Neural cell (in vitro differentiated cells): ENCODE measurements around the gene MED15. TPM values are rescaled to one million over a fixed set of nuclear protein-coding genes. Genes with fewer than 3 reads are reported as not detected.
A peak's percentile ranks its signal among the peaks of the same experiment; 100 is the strongest.

Experiments
- H2AFZ ChIP-seq: fragments of 200-600, 300-800 bp; sonication (generic), shearing (Covaris generic); 2 replicates; pipeline ENCODE4 v1.6.0; 2014; ENCODE audit warnings: low read depth, mild to moderate bottlenecking, antibody characterized with exemption, low read length, moderate library complexity
- H3F3A ChIP-seq: fragments of 200-600 bp; shearing (Covaris generic); 2 replicates; pipeline ENCODE4 v1.6.1; 2016; ENCODE audit warnings: mild to moderate bottlenecking, moderate library complexity, mixed read lengths, antibody characterized with exemption, low read length; ENCODE audit not compliant: insufficient read depth, poor library complexity, severe bottlenecking
- H3K27ac ChIP-seq: fragments of 200-600, 300-800 bp; sonication (generic), shearing (Covaris generic); 2 replicates; pipeline ENCODE4 v1.5.1; 2014; ENCODE audit warnings: mild to moderate bottlenecking, low read length, moderate library complexity
- H3K27me3 ChIP-seq: fragments of 300-800, 200-600 bp; sonication (generic), shearing (Covaris generic); 2 replicates; pipeline ENCODE4 v1.6.0; 2014; ENCODE audit warnings: mild to moderate bottlenecking, low read depth, low read length, moderate library complexity; ENCODE audit not compliant: insufficient read depth
- H3K36me3 ChIP-seq: fragments of 300-800, 200-600 bp; sonication (generic), shearing (Covaris generic); 2 replicates; pipeline ENCODE4 v1.5.1; 2014; ENCODE audit warnings: mild to moderate bottlenecking, antibody characterized with exemption, low read length, moderate library complexity; ENCODE audit not compliant: insufficient read depth
- H3K4me2 ChIP-seq: fragments of 300-800, 200-600 bp; sonication (generic), shearing (Covaris generic); 2 replicates; pipeline ENCODE4 v1.6.0; 2014; ENCODE audit warnings: mild to moderate bottlenecking, low read length
- H3K4me3 ChIP-seq: fragments of 300-800, 200-600 bp; sonication (generic), shearing (Covaris generic); 2 replicates; pipeline ENCODE4 v1.5.1; 2014; ENCODE audit warnings: mild to moderate bottlenecking, low read length, moderate library complexity
- H3K79me2 ChIP-seq: fragments of 200-600 bp; shearing (Covaris generic); replicated peaks from 2 replicates; pipeline ENCODE4 v1.6.0; 2014; ENCODE audit warnings: mild to moderate bottlenecking, low read length, moderate library complexity; ENCODE audit not compliant: insufficient read depth
- H3K9ac ChIP-seq: fragments of 300-800, 200-600 bp; sonication (generic), shearing (Covaris generic); 2 replicates; pipeline ENCODE4 v1.6.1; 2016; ENCODE audit warnings: mild to moderate bottlenecking, low read length, mixed read lengths
- H3K9me2 ChIP-seq: fragments of 200-600 bp; shearing (Covaris generic); 2 replicates; pipeline ENCODE4 v1.6.1; 2016; ENCODE audit warnings: mild to moderate bottlenecking, low read length, mixed read lengths; ENCODE audit not compliant: insufficient read depth
- H3K9me3 ChIP-seq: fragments of 200-600, 300-800 bp; sonication (generic), shearing (Covaris generic); 2 replicates; pipeline ENCODE4 v1.6.1; 2016; ENCODE audit warnings: mild to moderate bottlenecking, mixed run types, low read length, moderate library complexity, mixed read lengths
- H4K20me1 ChIP-seq: fragments of 200-600 bp; shearing (Covaris generic); 2 replicates; pipeline ENCODE4 v1.6.1; 2016; ENCODE audit warnings: mild to moderate bottlenecking, mixed run types; ENCODE audit not compliant: insufficient read depth
- EP300 ChIP-seq: fragments of 450-650 bp; conservative IDR thresholded peaks from 2 replicates; pipeline ENCODE4 v1.6.1; 2014; ENCODE audit warnings: antibody characterized with exemption, mild to moderate bottlenecking, moderate library complexity; ENCODE audit not compliant: poor library complexity, severe bottlenecking
- EZH2 ChIP-seq: fragments of 200-600, 300-800 bp; shearing (Covaris generic), sonication (generic); IDR thresholded peaks from 2 replicates; pipeline ENCODE4 v1.6.1; 2014; ENCODE audit warnings: antibody characterized with exemption, low read length, borderline replicate concordance, mild to moderate bottlenecking; ENCODE audit not compliant: insufficient read depth, poor library complexity, severe bottlenecking
- MXI1 ChIP-seq: fragments of 450-650 bp; conservative IDR thresholded peaks from 2 replicates; pipeline ENCODE4 v1.6.1; 2014; ENCODE audit warnings: antibody characterized with exemption, mild to moderate bottlenecking; ENCODE audit not compliant: poor library complexity, severe bottlenecking
- POLR2AphosphoS5 ChIP-seq: IDR thresholded peaks from 2 replicates; pipeline ENCODE4 v1.6.1; 2012
- RAD21 ChIP-seq: fragments of 450-650 bp; conservative IDR thresholded peaks from 2 replicates; pipeline ENCODE4 v1.6.1; 2014; ENCODE audit warnings: antibody characterized with exemption, mild to moderate bottlenecking, moderate library complexity
- REST ChIP-seq: IDR thresholded peaks from 2 replicates; pipeline ENCODE4 v1.6.1; 2012; ENCODE audit warnings: borderline replicate concordance
- SMC3 ChIP-seq: fragments of 450-650 bp; conservative IDR thresholded peaks from 2 replicates; pipeline ENCODE4 v1.6.1; 2014; ENCODE audit warnings: antibody characterized with exemption, mild to moderate bottlenecking, moderate library complexity; ENCODE audit not compliant: poor library complexity
- TAF1 ChIP-seq: IDR thresholded peaks from 2 replicates; pipeline ENCODE4 v1.6.1; 2012; ENCODE audit warnings: low read depth
- polyA plus RNA-seq: library from polyadenylated mRNA; depleted of rRNA; stranded (reverse); fragments of >200 nt; gene quantifications from 2 replicates; pipeline ENCODE4 v1.2.3, GENCODE V29; 2014
- TF ChIP-seq, protein P1 (sequence below): fragments of 450-650 bp; IDR thresholded peaks from 2 replicates; pipeline ENCODE4 v1.5.1; 2014; ENCODE audit warnings: antibody characterized with exemption, mild to moderate bottlenecking, moderate library complexity; ENCODE audit not compliant: poor library complexity, severe bottlenecking

The MED15 gene
- polyA plus RNA-seq, 1 donor from 2014 or later = 13.2 TPM

DNA sequence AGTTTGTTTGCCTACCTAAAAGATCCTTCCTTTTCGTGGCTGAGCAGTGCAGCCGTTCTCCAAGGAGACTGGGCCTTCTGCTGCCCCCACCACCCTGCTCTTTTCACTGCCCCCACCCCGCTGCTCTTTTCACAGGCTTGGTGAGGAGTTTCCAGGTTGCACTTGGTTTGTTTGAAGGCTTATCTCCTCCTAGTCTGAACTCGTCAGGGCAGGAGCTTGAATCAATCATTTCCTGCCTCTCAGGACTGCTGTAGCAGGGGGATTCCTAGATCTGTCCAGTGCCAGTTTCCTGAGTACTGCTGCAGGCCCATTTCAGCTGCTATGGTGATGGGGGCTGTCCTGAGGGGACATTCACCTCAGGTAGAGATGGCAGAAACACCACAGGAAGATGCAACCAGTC, 10.0 kb downstream of the MED15 start:
- H3K27me3 ChIP-seq = no peaks in the 10 kb centered on the region

GRCh38 chr22:20517841-20518592, 10.6 kb downstream of the MED15 start:
- no peaks in the 10 kb centered on the region for H3K9me3 ChIP-seq
- H3K9me2 ChIP-seq = no peaks in the 10 kb centered on the region
- no peaks in the 10 kb centered on the region for H4K20me1 ChIP-seq
- H3K27ac ChIP-seq = peak overlapping the region; percentile 47
- no peak overlapping the region for H2AFZ ChIP-seq
- H3K36me3 ChIP-seq = no peaks in the 10 kb centered on the region
- H3K27me3 ChIP-seq = no peaks in the 10 kb centered on the region
- peaks cover 19% of the 10 kb centered on the region for H3K79me2 ChIP-seq
- peak overlapping the region; percentile 33 for H3K4me3 ChIP-seq
- no peaks in the 10 kb centered on the region for H3F3A ChIP-seq
- no peak overlapping the region for H3K9ac ChIP-seq
- no peak overlapping the region for H3K4me2 ChIP-seq
- TF ChIP-seq POLR2AphosphoS5 (peak; percentile 49), EZH2 (no peak), EP300 (peak; percentile 41)

More for the DNA sequence above, 10.0 kb downstream of the MED15 start:
- TF ChIP-seq REST = no peak
- TF ChIP-seq EZH2 = no peak
- TF ChIP-seq, protein P1, sequence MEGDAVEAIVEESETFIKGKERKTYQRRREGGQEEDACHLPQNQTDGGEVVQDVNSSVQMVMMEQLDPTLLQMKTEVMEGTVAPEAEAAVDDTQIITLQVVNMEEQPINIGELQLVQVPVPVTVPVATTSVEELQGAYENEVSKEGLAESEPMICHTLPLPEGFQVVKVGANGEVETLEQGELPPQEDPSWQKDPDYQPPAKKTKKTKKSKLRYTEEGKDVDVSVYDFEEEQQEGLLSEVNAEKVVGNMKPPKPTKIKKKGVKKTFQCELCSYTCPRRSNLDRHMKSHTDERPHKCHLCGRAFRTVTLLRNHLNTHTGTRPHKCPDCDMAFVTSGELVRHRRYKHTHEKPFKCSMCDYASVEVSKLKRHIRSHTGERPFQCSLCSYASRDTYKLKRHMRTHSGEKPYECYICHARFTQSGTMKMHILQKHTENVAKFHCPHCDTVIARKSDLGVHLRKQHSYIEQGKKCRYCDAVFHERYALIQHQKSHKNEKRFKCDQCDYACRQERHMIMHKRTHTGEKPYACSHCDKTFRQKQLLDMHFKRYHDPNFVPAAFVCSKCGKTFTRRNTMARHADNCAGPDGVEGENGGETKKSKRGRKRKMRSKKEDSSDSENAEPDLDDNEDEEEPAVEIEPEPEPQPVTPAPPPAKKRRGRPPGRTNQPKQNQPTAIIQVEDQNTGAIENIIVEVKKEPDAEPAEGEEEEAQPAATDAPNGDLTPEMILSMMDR = no peak
- no peak for TF ChIP-seq RAD21
- Histone ChIP-seq H3K9me3 (no peaks in the 10 kb centered on the region), H3K27ac (no peak overlapping the region), H3K36me3 (no peaks in the 10 kb centered on the region), H3K9ac (no peak overlapping the region), H3K4me3 (no peak overlapping the region), H4K20me1 (no peaks in the 10 kb centered on the region), H3K4me2 (no peak overlapping the region), H2AFZ (no peak overlapping the region), H3K9me2 (no peaks in the 10 kb centered on the region), H3F3A (no peaks in the 10 kb centered on the region), H3K79me2 (peaks cover 21% of the 10 kb centered on the region)

GRCh38 chr22:20519558-20519957, 12.1 kb downstream of the MED15 start:
- no peaks in the 10 kb centered on the region for H3K27me3 ChIP-seq
- H3K4me3 ChIP-seq = no peak overlapping the region
- no peaks in the 10 kb centered on the region for H3K36me3 ChIP-seq
- H3K27ac ChIP-seq = no peak overlapping the region
- H3K9me3 ChIP-seq = no peaks in the 10 kb centered on the region
- H4K20me1 ChIP-seq = no peaks in the 10 kb centered on the region
- H3K79me2 ChIP-seq = peaks cover 14% of the 10 kb centered on the region
- TF ChIP-seq REST (no peak), SMC3 (no peak), EZH2 (no peak), MXI1 (no peak), TAF1 (no peak), EP300 (no peak), POLR2AphosphoS5 (no peak), RAD21 (no peak)
- TF ChIP-seq, protein P1 = no peak
- H2AFZ ChIP-seq = no peak overlapping the region
- H3F3A ChIP-seq = no peaks in the 10 kb centered on the region
- no peak overlapping the region for H3K4me2 ChIP-seq
- H3K9me2 ChIP-seq = no peaks in the 10 kb centered on the region
- H3K9ac ChIP-seq = no peak overlapping the region
